Erythroblast (primary cell): ENCODE data around the gene ZNF107.
"Not testable (repeated sequence)": the region's sequence is repeated elsewhere in the genome, so short reads cannot be mapped to it uniquely, and the experiment has no call there.

Experiments used
- DNase-seq, 2 experiments: peaks; one replicate each; lab custom pipeline; 2025; lab: John Stamatoyannopoulos, UW
- GATA1 ChIP-seq: IDR thresholded peaks from 2 replicates; pipeline ENCODE4 v1.6.1; 2011; ENCODE audit warnings: low read depth, mild to moderate bottlenecking, control low read depth, low read length, moderate library complexity
- POLR2A ChIP-seq: IDR thresholded peaks from 2 replicates; pipeline ENCODE4 v1.6.1; 2011; ENCODE audit warnings: mild to moderate bottlenecking, low read length

The ZNF107 gene

GRCh38 chr7:64666663-64667050, 724 bp downstream of the ZNF107 start:
- DNase-seq, result no peak

GRCh38 chr7:64667311-64667710, 1.4 kb downstream of the ZNF107 start:
- TF ChIP-seq POLR2A (no peak), GATA1 (no peak)
- DNase-seq, result peak in 1 of 2 experiments; percentile 4

More at GRCh38 chr7:64666663-64667050, 724 bp downstream of the ZNF107 start:
- TF ChIP-seq POLR2A (no peak), GATA1 (no peak)

- no peak for TF ChIP-seq POLR2A
- no peak for TF ChIP-seq GATA1
Observed at GRCh38 chr7:64672414-64672813, 6.5 kb downstream of the ZNF107 start.

GRCh38 chr7:64685091-64685490, 19.2 kb downstream of the ZNF107 start:
- TF ChIP-seq GATA1 (no peak), POLR2A (no peak)
- DNase-seq, result no peak

More at GRCh38 chr7:64672414-64672813, 6.5 kb downstream of the ZNF107 start:
- no peak for DNase-seq

- no peak for DNase-seq
- TF ChIP-seq POLR2A (no peak), GATA1 (no peak)
Observed at GRCh38 chr7:64685741-64686140, 19.8 kb downstream of the ZNF107 start.

GRCh38 chr7:64686493-64687184, 20.7 kb downstream of the ZNF107 start:
- no peak for DNase-seq
- TF ChIP-seq POLR2A, result no peak
- no peak for TF ChIP-seq GATA1

GRCh38 chr7:64687249-64687648, 21.3 kb downstream of the ZNF107 start:
- TF ChIP-seq POLR2A, result no peak
- no peak for TF ChIP-seq GATA1

GRCh38 chr7:64688988-64689387, 23.1 kb downstream of the ZNF107 start:
- DNase-seq, result no peak
- TF ChIP-seq POLR2A (no peak), GATA1 (no peak)

More at GRCh38 chr7:64687249-64687648, 21.3 kb downstream of the ZNF107 start:
- no peak for DNase-seq

GRCh38 chr7:64691831-64692230, 25.9 kb downstream of the ZNF107 start:
- DNase-seq, result no peak
- TF ChIP-seq POLR2A (no peak), GATA1 (no peak)

GRCh38 chr7:64697863-64698262, 31.9 kb downstream of the ZNF107 start:
- not testable (repeated sequence) for DNase-seq

- no peak for TF ChIP-seq GATA1
- TF ChIP-seq POLR2A, result no peak
- DNase-seq, result no peak
Observed at GRCh38 chr7:64706625-64707292, 40.8 kb downstream of the ZNF107 start.

- not testable (repeated sequence) for DNase-seq
Observed at GRCh38 chr7:64717896-64718295, 52.0 kb downstream of the ZNF107 start.

- TF ChIP-seq POLR2A (no peak), GATA1 (no peak)
- no peak for DNase-seq
Observed at GRCh38 chr7:64729089-64729848, 63.3 kb downstream of the ZNF107 start.
